Fibroblast of lung (primary cell): ENCODE data around the gene HNRNPL. TPM values are rescaled to one million over a fixed set of nuclear protein-coding genes. Genes with fewer than 3 reads are reported as not detected.
"Not testable (repeated sequence)": the region's sequence is repeated elsewhere in the genome, so short reads cannot be mapped to it uniquely, and the experiment has no call there.

Experiments
- DNase-seq, 2 donors: peaks; one replicate each; pipeline versions ENCODE4 v3.0.0 to v3.0.0-alpha.2; 2010; ENCODE audit warnings: low read depth in 2 of 2
- H2AFZ ChIP-seq: 2 replicates; pipeline ENCODE4 v1.5.1; 2012; ENCODE audit warnings: low read length, control low read depth, inconsistent platforms
- H3K27ac ChIP-seq: 2 replicates; pipeline ENCODE4 v1.5.1; 2011; ENCODE audit warnings: low read length, control low read depth; ENCODE audit not compliant: insufficient read depth
- H3K27me3 ChIP-seq: 2 replicates; pipeline ENCODE4 v1.5.1; 2011; ENCODE audit warnings: mild to moderate bottlenecking, low read length; ENCODE audit not compliant: control insufficient read depth, insufficient read depth
- H3K36me3 ChIP-seq: 2 replicates; pipeline ENCODE4 v1.5.1; 2011; ENCODE audit warnings: low read length; ENCODE audit not compliant: control insufficient read depth, insufficient read depth
- H3K4me1 ChIP-seq: 2 replicates; pipeline ENCODE4 v1.5.1; 2011; ENCODE audit warnings: low read length; ENCODE audit not compliant: control insufficient read depth, insufficient read depth; ENCODE audit errors: extremely low read depth
- H3K4me2 ChIP-seq: 2 replicates; pipeline ENCODE4 v1.5.1; 2011; ENCODE audit warnings: low read length, control low read depth; ENCODE audit not compliant: insufficient read depth; ENCODE audit errors: extremely low read depth
- H3K4me3 ChIP-seq, 4 experiments: fragments of 200-600 bp in 1 of 4; sonication (generic) in 1 of 4; replicated peaks in 1 of 4; 2 replicates each; pipeline ENCODE4 v1.5.1; 2011 to 2016; ENCODE audit warnings: low read length in 4 of 4, low read depth in 3 of 4, mild to moderate bottlenecking in 3 of 4, control low read depth in 2 of 4, inconsistent platforms in 1 of 4, mixed read lengths in 1 of 4; ENCODE audit not compliant: insufficient read depth in 1 of 4; ENCODE audit errors: control extremely low read depth in 1 of 4
- H3K79me2 ChIP-seq: 2 replicates; pipeline ENCODE4 v1.5.1; 2012; ENCODE audit warnings: mild to moderate bottlenecking, low read length, inconsistent platforms; ENCODE audit not compliant: control insufficient read depth, insufficient read depth
- H3K9ac ChIP-seq: 2 replicates; pipeline ENCODE4 v1.5.1; 2011; ENCODE audit warnings: mild to moderate bottlenecking, low read length, control low read depth; ENCODE audit not compliant: insufficient read depth
- H3K9me3 ChIP-seq: 2 replicates; pipeline ENCODE4 v1.5.1; 2012; ENCODE audit warnings: low read depth, low read length; ENCODE audit not compliant: control insufficient read depth, insufficient read depth
- H4K20me1 ChIP-seq: 2 replicates; pipeline ENCODE4 v1.5.1; 2011; ENCODE audit warnings: low read length; ENCODE audit not compliant: control insufficient read depth, insufficient read depth; ENCODE audit errors: extremely low read depth
- CTCF ChIP-seq, 2 donors: IDR thresholded peaks in 1 of 2; conservative IDR thresholded peaks in 1 of 2; 1 replicate in 1 of 2; 2 replicates in 1 of 2; pipeline ENCODE4 v1.5.1; 2011 to 2012; ENCODE audit warnings: low read length in 2 of 2, control low read depth in 1 of 2, inconsistent platforms in 1 of 2, low read depth in 1 of 2, mild to moderate bottlenecking in 1 of 2
- EZH2 ChIP-seq: IDR thresholded peaks from 2 replicates; pipeline ENCODE4 v1.5.1; 2012; ENCODE audit warnings: low read length, control low read depth, mild to moderate bottlenecking; ENCODE audit errors: missing control alignments
- polyA plus RNA-seq, 2 donors: library from polyadenylated mRNA; depleted of rRNA in 1 of 2; stranded (reverse) in 1 of 2; unstranded in 1 of 2; fragments of >200 nt; gene quantifications; 2 replicates each; pipeline ENCODE4 v1.2.1, GENCODE V29; 2011 to 2012; ENCODE audit warnings: missing spikeins in 1 of 2
- total RNA-seq: library from RNA; depleted of rRNA; stranded (reverse); fragments of >200 nt; gene quantifications from 2 replicates; pipeline ENCODE4 v1.2.1, GENCODE V29; 2014

Gene HNRNPL
- total and polyA plus RNA-seq, 2 donors (not counting 1 experiment from before 2014, with no cell fraction given), result 184 to 189 TPM

- TF ChIP-seq EZH2 (no peak), CTCF (conservative IDR thresholded peaks at IDR 0.05 in 1 of 2, IDR thresholded peaks at IDR 0.05 in 1 of 2; ENCODE audit: low read depth in 1 of 2, low read length in 2 of 2) (no peak)
- Histone ChIP-seq H3K9ac (no peak overlapping the region), H3K27ac (no peak overlapping the region), H3K27me3 (no peaks in the 10 kb centered on the region), H2AFZ (no peak overlapping the region), H3K4me3 (no peak overlapping the region), H3K4me1 (no peaks in the 10 kb centered on the region), H3K4me2 (no peak overlapping the region), H3K36me3 (no peaks in the 10 kb centered on the region), H3K9me3 (no peaks in the 10 kb centered on the region), H4K20me1 (no peaks in the 10 kb centered on the region), H3K79me2 (no peaks in the 10 kb centered on the region)
- no peak for DNase-seq
Measured at GRCh38 chr19:38815059-38816001, 34.5 kb downstream of the HNRNPL start.

GRCh38 chr19:38813932-38814331, 35.9 kb downstream of the HNRNPL start:
- not testable (repeated sequence) for H3K27me3 ChIP-seq, H3K4me2 ChIP-seq, H2AFZ ChIP-seq, H3K4me1 ChIP-seq, H4K20me1 ChIP-seq, H3K4me3 ChIP-seq, DNase-seq, H3K27ac ChIP-seq, H3K9me3 ChIP-seq, H3K79me2 ChIP-seq, H3K9ac ChIP-seq, H3K36me3 ChIP-seq

DNA sequence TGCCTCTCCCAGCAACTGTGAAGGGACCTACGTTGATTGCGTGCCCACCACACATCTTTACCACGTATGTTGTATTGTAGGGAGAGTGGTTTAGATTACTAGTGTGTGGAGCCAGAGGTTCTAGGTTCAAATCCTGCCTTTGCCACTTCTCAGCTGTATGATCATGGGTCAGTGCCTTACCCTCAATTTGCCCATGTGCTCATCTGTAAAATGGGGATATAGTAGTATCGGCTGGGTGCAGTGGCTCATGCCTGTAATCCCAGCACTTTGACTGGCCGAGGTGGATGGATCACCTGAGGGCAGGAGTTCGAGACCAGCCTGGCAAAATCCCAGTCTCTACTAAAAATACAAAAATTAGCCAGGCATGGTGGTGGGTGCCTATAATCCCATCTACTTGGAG, 36.5 kb downstream of the HNRNPL start:
- TF ChIP-seq EZH2 (no peak), CTCF (conservative IDR thresholded peaks at IDR 0.05 in 1 of 2, IDR thresholded peaks at IDR 0.05 in 1 of 2; ENCODE audit: low read depth in 1 of 2, low read length in 2 of 2) (no peak)

More for the DNA sequence above, 36.5 kb downstream of the HNRNPL start:
- Histone ChIP-seq H3K4me1 (no peaks in the 10 kb centered on the region), H3K9me3 (no peaks in the 10 kb centered on the region), H3K27me3 (no peaks in the 10 kb centered on the region), H4K20me1 (no peaks in the 10 kb centered on the region), H3K4me2 (no peak overlapping the region), H3K36me3 (no peaks in the 10 kb centered on the region), H2AFZ (no peak overlapping the region), H3K27ac (no peak overlapping the region), H3K9ac (no peak overlapping the region), H3K4me3 (no peak overlapping the region), H3K79me2 (no peaks in the 10 kb centered on the region)
- no peak for DNase-seq
